Neural crest cell (in vitro differentiated cells): ENCODE data around the gene CAMK2N1. TPM values are rescaled to one million over a fixed set of nuclear protein-coding genes. Genes with fewer than 3 reads are reported as not detected.
"Not testable (repeated sequence)": the region's sequence is repeated elsewhere in the genome, so short reads cannot be mapped to it uniquely, and the experiment has no call there.

Experiments
- DNase-seq: peaks from one replicate; pipeline ENCODE4 v3.0.0; 2021; ENCODE audit warnings: low read depth, mixed read lengths, low spot score
- H3K27ac Mint-ChIP-seq: one replicate; pipeline ENCODE4 v1.8.0; 2021; ENCODE audit warnings: mild to moderate bottlenecking, mixed read lengths; ENCODE audit not compliant: unreplicated experiment
- H3K27me3 Mint-ChIP-seq: 2 replicates; pipeline ENCODE4 v1.8.0; 2021; ENCODE audit warnings: low read depth, mild to moderate bottlenecking, mixed read lengths
- H3K36me3 Mint-ChIP-seq: 2 replicates; pipeline ENCODE4 v1.8.0; 2021; ENCODE audit warnings: low read depth, mild to moderate bottlenecking, mixed read lengths
- H3K4me1 Mint-ChIP-seq: 2 replicates; pipeline ENCODE4 v1.8.0; 2021; ENCODE audit warnings: mixed read lengths
- H3K4me3 Mint-ChIP-seq: one replicate; pipeline ENCODE4 v1.8.0; 2021; ENCODE audit warnings: mild to moderate bottlenecking, mixed read lengths
- H3K9me3 Mint-ChIP-seq: 2 replicates; pipeline ENCODE4 v1.8.0; 2021; ENCODE audit warnings: mixed read lengths
- CTCF ChIP-seq: fragments of 200-600 bp; sonication (generic); conservative IDR thresholded peaks from 2 replicates; pipeline ENCODE4 v1.5.0; 2021; ENCODE audit warnings: antibody characterized with exemption, mild to moderate bottlenecking
- total RNA-seq: library from RNA; stranded (reverse); gene quantifications from 2 replicates; pipeline ENCODE4 v1.2.1, GENCODE V29; 2021

Gene CAMK2N1
- total RNA-seq, 1 donor from 2014 or later = 31.4 TPM

- H3K4me3 Mint-ChIP-seq = no peak overlapping the region
- H3K4me1 Mint-ChIP-seq = peaks cover 2% of the 10 kb centered on the region
- no peak overlapping the region for H3K27ac Mint-ChIP-seq
- H3K9me3 Mint-ChIP-seq = no peaks in the 10 kb centered on the region
- H3K27me3 Mint-ChIP-seq = no peaks in the 10 kb centered on the region
- TF ChIP-seq CTCF = no peak
- DNase-seq = no peak
- no peaks in the 10 kb centered on the region for H3K36me3 Mint-ChIP-seq
Measured at GRCh38 chr1:20499718-20500117, 13.7 kb upstream of the CAMK2N1 start.

DNA sequence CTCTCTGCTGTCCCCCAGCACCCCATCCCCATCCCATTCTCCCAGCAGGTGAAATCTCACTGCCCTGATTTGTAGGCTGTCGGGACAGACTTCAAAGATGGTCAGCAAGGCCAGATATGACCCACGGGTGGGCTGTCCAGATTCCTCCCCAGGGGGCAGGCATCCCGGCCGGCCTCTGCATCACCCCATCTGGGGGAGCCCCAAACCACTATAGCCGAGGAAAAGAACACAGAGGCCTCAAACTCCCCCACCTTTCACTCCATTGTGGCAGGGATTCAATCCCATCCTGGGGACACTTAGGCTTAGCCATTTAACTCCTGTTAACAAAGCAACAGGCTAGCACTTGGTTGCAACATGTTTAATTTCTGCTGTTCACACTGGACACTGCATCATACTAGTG is 13.1 kb upstream of the CAMK2N1 start:
- H3K27me3 Mint-ChIP-seq = no peaks in the 10 kb centered on the region
- TF ChIP-seq CTCF = no peak
- DNase-seq = no peak
- H3K9me3 Mint-ChIP-seq = no peaks in the 10 kb centered on the region
- no peak overlapping the region for H3K27ac Mint-ChIP-seq
- H3K4me3 Mint-ChIP-seq = no peak overlapping the region
- H3K4me1 Mint-ChIP-seq = no peaks in the 10 kb centered on the region
- H3K36me3 Mint-ChIP-seq = no peaks in the 10 kb centered on the region

DNA sequence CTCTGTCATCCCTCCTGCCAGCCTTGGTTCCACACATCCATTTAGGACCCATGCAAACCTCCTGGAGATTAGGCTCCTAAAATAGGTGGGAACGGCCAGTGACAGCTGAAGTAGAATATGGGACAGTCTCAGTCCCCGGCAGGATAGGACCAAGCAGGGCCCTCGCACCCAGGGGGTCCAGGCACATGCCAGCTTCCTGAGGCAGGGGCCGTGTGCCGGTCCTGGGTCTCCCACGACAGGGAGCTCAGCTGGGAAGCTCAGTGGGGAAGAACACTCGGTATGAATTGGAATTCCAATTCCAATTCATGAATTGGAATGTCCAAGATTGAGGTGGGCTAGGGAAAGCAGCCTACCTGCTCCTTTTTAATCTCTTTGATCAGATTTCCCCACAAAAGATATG is 12.1 kb upstream of the CAMK2N1 start:
- no peak for TF ChIP-seq CTCF
- DNase-seq = no peak
- Mint-ChIP-seq H3K36me3 (no peaks in the 10 kb centered on the region), H3K4me1 (no peaks in the 10 kb centered on the region), H3K4me3 (no peak overlapping the region), H3K27ac (no peak overlapping the region), H3K27me3 (no peaks in the 10 kb centered on the region), H3K9me3 (no peaks in the 10 kb centered on the region)

DNA sequence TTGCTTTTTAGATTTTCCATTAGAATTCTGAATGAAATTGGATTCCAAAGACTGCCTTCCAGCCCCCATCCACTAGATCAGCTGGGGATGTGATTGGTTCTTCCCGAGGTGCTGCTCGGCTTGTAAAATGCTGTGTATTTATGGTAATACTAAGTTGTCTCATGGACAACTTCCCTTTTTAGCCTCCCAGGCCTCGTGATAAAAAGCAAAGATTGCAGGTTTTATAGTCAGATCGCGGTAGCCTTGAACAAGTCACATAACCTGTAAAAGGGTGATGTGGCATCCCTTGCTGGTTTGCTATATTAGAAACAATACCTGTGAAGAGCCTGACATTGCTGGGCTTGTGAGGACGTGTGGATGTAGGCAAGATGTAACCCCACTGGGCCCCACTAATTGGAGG is 11.5 kb upstream of the CAMK2N1 start:
- Mint-ChIP-seq H3K27me3 (no peaks in the 10 kb centered on the region), H3K9me3 (no peaks in the 10 kb centered on the region), H3K4me3 (no peak overlapping the region), H3K27ac (no peak overlapping the region), H3K4me1 (no peaks in the 10 kb centered on the region), H3K36me3 (no peaks in the 10 kb centered on the region)
- no peak for DNase-seq
- no peak for TF ChIP-seq CTCF

DNA sequence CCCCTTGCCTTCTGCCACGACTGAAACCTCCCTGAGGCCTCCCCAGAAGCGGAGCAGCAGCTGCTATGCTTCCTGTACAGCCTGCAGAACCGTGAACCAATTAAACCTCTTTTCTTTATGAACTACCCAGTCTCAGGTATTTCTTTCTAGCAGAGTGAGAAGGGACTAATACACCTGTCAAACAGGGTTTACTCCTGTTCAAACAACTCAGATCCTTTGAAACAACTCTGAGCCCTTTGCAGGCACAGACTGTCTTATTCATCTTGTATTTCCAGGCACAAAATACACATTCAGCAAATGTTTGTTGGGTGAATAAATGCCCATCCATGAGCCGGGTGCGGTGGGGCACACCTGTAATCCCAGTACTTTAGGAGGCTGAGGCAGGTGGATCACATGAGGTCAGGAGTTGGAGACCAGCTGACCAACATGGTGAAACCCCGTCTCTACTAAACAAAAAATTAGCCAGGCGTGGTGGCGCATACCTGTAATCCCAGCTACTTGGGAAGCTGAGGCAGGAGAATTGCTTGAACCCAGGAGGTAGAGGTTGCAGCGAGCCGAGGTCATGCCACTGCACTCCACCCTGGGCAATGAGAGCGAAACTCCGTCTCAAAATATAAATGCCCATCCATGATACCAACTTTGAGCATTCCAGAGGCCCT is 10.8 kb upstream of the CAMK2N1 start:
- H3K27me3 Mint-ChIP-seq, H3K27ac Mint-ChIP-seq, H3K36me3 Mint-ChIP-seq, H3K9me3 Mint-ChIP-seq, H3K4me1 Mint-ChIP-seq, H3K4me3 Mint-ChIP-seq, DNase-seq: not testable (repeated sequence)

DNA sequence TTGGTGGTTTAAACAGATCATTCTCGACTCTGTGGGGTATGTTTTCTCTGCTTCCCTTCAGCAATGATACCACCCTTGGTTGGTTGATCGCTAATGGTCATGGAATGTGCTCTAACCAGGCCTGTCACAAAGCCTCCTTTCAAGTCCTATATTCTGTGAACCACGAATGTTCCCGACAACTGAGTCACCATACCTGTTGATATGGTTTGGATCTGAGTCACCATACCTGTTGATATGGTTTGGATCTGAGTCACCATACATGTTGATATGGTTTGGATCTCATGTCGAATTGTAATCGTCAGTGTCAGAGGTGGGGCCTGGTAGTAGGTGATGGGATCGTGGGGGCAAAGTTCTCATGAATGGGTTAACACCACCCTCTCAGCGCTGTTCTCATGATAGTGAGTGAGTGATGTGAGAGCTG is 10.2 kb upstream of the CAMK2N1 start:
- no peak overlapping the region for H3K4me3 Mint-ChIP-seq
- H3K27ac Mint-ChIP-seq = no peak overlapping the region
- TF ChIP-seq CTCF = no peak
- H3K9me3 Mint-ChIP-seq = no peaks in the 10 kb centered on the region
- no peak for DNase-seq
- no peaks in the 10 kb centered on the region for H3K27me3 Mint-ChIP-seq
- H3K36me3 Mint-ChIP-seq = no peaks in the 10 kb centered on the region
- no peaks in the 10 kb centered on the region for H3K4me1 Mint-ChIP-seq
